K562 (cell line): ENCODE data around the gene KCNAB2. TPM values are rescaled to one million over a fixed set of nuclear protein-coding genes. Genes with fewer than 3 reads are reported as not detected.

Experiments used
- ATAC-seq: fragments of 200-7000 bp; cut with Tn5 transposase; 3 replicates; pipeline ENCODE4 v1.9.1; 2020; ENCODE audit warnings: moderate library complexity
- BruUV-seq: library from RNA; stranded (reverse); fragments of 400-500 nt; replicated peaks from 2 replicates; lab custom pipeline; 2021; lab: Mats Ljungman, UMichigan
- CTCF ChIA-PET: fragments of 300-600 bp; formaldehyde crosslinking; extraction: SDS; loops from one replicate; lab custom pipeline; 2021; ENCODE audit warnings: low intra/inter-chr PET ratio; lab: Yijun Ruan, JAX
- POLR2A ChIA-PET: fragments of 300-600, 350-650 bp; sonication (Branson Sonifier 250); formaldehyde crosslinking; extraction: SDS; loops from one replicate; lab custom pipeline; 2021; ENCODE audit warnings: antibody characterized with exemption, inconsistent platforms; lab: Yijun Ruan, JAX
- DNase-seq, 4 experiments: peaks; one replicate each; pipeline versions ENCODE4 v3.0.0 to v3.0.0-alpha.2; 2011 to 2018; ENCODE audit warnings: low spot score in 3 of 4, mixed read lengths in 3 of 4; ENCODE audit errors: extremely low read depth in 1 of 4
- FAIRE-seq: peaks from 2 replicates; lab custom pipeline; 2011; peaks lifted over from hg19 to GRCh38; lab: Jason Lieb, UNC
- H2AFZ ChIP-seq: 2 replicates; pipeline ENCODE4 v1.6.0; 2011; ENCODE audit warnings: low read depth, low read length, control low read depth, inconsistent platforms
- H3K27ac ChIP-seq: fragments of 200-600 bp; 3 replicates; pipeline ENCODE4 v1.8.0; 2011; ENCODE audit warnings: low read depth, mild to moderate bottlenecking, control low read depth, inconsistent platforms, low read length, moderate library complexity, mixed read lengths; ENCODE audit errors: extremely low read depth
- H3K27me3 ChIP-seq, 2 experiments: fragments of 300-600 bp in 1 of 2; 2 replicates in 1 of 2; 3 replicates in 1 of 2; pipeline versions ENCODE4 v1.6.0 to v1.8.0; 2011; ENCODE audit warnings: inconsistent platforms in 2 of 2, low read length in 2 of 2, mild to moderate bottlenecking in 1 of 2, mixed read lengths in 1 of 2, moderate library complexity in 1 of 2; ENCODE audit not compliant: control insufficient read depth in 2 of 2, insufficient read depth in 2 of 2
- H3K36me3 ChIP-seq: fragments of 300-600 bp; 3 replicates; pipeline ENCODE4 v1.8.0; 2011; ENCODE audit warnings: mild to moderate bottlenecking, low read length, inconsistent platforms; ENCODE audit not compliant: control insufficient read depth, insufficient read depth
- H3K4me1 ChIP-seq, 2 experiments: fragments of 200-600 bp in 1 of 2; replicated peaks in 1 of 2; 2 replicates in 1 of 2; 3 replicates in 1 of 2; pipeline versions ENCODE4 v1.5.1 to v1.8.0; 2011; ENCODE audit warnings: inconsistent platforms in 2 of 2, low read length in 2 of 2, mild to moderate bottlenecking in 1 of 2, mixed read lengths in 1 of 2, moderate library complexity in 1 of 2; ENCODE audit not compliant: control insufficient read depth in 2 of 2, insufficient read depth in 2 of 2
- H3K4me2 ChIP-seq: 2 replicates; pipeline ENCODE4 v1.6.1; 2011; ENCODE audit warnings: low read length, control low read depth, inconsistent platforms, mixed read lengths; ENCODE audit not compliant: insufficient read depth
- H3K4me3 ChIP-seq: fragments of 200-600 bp; sonication (generic), shearing (Covaris generic); 2 replicates; pipeline ENCODE4 v1.5.1; 2016; ENCODE audit warnings: control low read depth, inconsistent platforms
- H3K79me2 ChIP-seq: fragments of 200-600 bp; 3 replicates; pipeline ENCODE4 v1.8.0; 2011; ENCODE audit warnings: low read length, inconsistent platforms; ENCODE audit not compliant: control insufficient read depth, insufficient read depth
- H3K9ac ChIP-seq, 2 experiments: 2 replicates each; pipeline versions ENCODE4 v1.6.0 to v1.6.1; 2011; ENCODE audit warnings: low read depth in 2 of 2, low read length in 2 of 2, control low read depth in 1 of 2, inconsistent platforms in 1 of 2, mild to moderate bottlenecking in 1 of 2, mixed read lengths in 1 of 2; ENCODE audit not compliant: insufficient read depth in 1 of 2
- H3K9me1 ChIP-seq: one replicate; pipeline ENCODE4 v1.6.0; 2011; ENCODE audit warnings: inconsistent platforms, mild to moderate bottlenecking, low read length, moderate library complexity; ENCODE audit not compliant: control insufficient read depth, insufficient read depth
- H3K9me3 ChIP-seq: replicated peaks from 2 replicates; pipeline ENCODE4 v1.5.1; 2011; ENCODE audit warnings: low read depth, low read length, inconsistent platforms; ENCODE audit not compliant: control insufficient read depth, insufficient read depth
- H4K20me1 ChIP-seq: replicated peaks from 2 replicates; pipeline ENCODE4 v1.6.1; 2011; ENCODE audit warnings: low read length, inconsistent platforms, mixed read lengths; ENCODE audit not compliant: control insufficient read depth, insufficient read depth
- CBX1 ChIP-seq: sonication (generic); IDR thresholded peaks from 2 replicates; pipeline ENCODE4 v1.6.1; 2016; ENCODE audit warnings: antibody characterized with exemption, low read depth, mild to moderate bottlenecking
- DMBX1 ChIP-seq: fragments of 250-450 bp; sonication (Bioruptor Pico); IDR thresholded peaks from 2 replicates; pipeline ENCODE4 v1.8.0; 2022; ENCODE audit warnings: inconsistent platforms, mild to moderate bottlenecking, moderate library complexity, borderline replicate concordance
- EP300 ChIP-seq: IDR thresholded peaks from 2 replicates; pipeline ENCODE4 v1.6.1; 2012; ENCODE audit warnings: low read length, improper control_type of control experiment
- HMG20A ChIP-seq: fragments of 450-650 bp; formaldehyde crosslinking; conservative IDR thresholded peaks from 2 replicates; pipeline ENCODE4 v1.4.0; 2020; ENCODE audit warnings: mild to moderate bottlenecking, mixed read lengths
- HMGN3 ChIP-seq: IDR thresholded peaks from 2 replicates; pipeline ENCODE4 v1.6.1; 2011; ENCODE audit warnings: borderline replicate concordance, low read depth, mild to moderate bottlenecking, mixed read lengths, low read length; ENCODE audit not compliant: insufficient read length; ENCODE audit errors: extremely low read depth
- MYBL2 ChIP-seq, 2 experiments: fragments of 450-650 bp in 1 of 2; sonication (generic) in 1 of 2; formaldehyde crosslinking in 1 of 2; IDR thresholded peaks; 2 replicates each; pipeline versions ENCODE4 v1.6.1 to v1.8.1; 2017 to 2022; ENCODE audit warnings: borderline replicate concordance in 1 of 2, inconsistent platforms in 1 of 2, low read depth in 1 of 2, mild to moderate bottlenecking in 1 of 2, missing genetic modification reagents in 1 of 2, moderate library complexity in 1 of 2
- PHB ChIP-seq: fragments of 250-450 bp; sonication (Bioruptor Pico); IDR thresholded peaks from 2 replicates; pipeline ENCODE4 v1.5.0; 2021
- SMAD4 ChIP-seq: fragments of 250-450 bp; sonication (Bioruptor Pico); conservative IDR thresholded peaks from 2 replicates; pipeline ENCODE4 v1.8.0; 2021; ENCODE audit warnings: inconsistent platforms, mild to moderate bottlenecking, moderate library complexity
- whole genome bisulfite sequencing: fragments of 100-300 bp; shearing (Covaris generic); methylation state at CpG from one replicate; pipeline ENCODE4 v1.1.6; 2016; ENCODE audit warnings: low coverage, mixed read lengths; ENCODE audit not compliant: insufficient coverage; ENCODE audit errors: missing lambda C conversion rate; 5-methylcytosine and 5-hydroxymethylcytosine counted together
- in situ Hi-C: fragments of 300-500 bp; cut with MboI; formaldehyde crosslinking; loops from 4 replicates; pipeline ENCODE4 v1.15.0; 2018; ENCODE audit warnings: inconsistent platforms, mixed read lengths
- intact Hi-C: fragments of 100-400 bp; cut with micrococcal nuclease; formaldehyde crosslinking; loops from 2 replicates; pipeline ENCODE4 v1.14.2; 2022
- polyA plus RNA-seq, 8 experiments: library from polyadenylated mRNA; depleted of rRNA in 4 of 8; stranded (reverse) in 5 of 8; unstranded in 3 of 8; fragments of >200 nt; fragmentation: Nextera tagmentation in 2 of 8; fragmentation: Illumina TruSeq in 1 of 8; extraction: Ambion mirVana in 2 of 8; extraction: Trizol in 1 of 8; gene quantifications; 2 replicates each; pipeline versions ENCODE4 v1.2.1 to v1.2.3, GENCODE V29; 2011 to 2014; ENCODE audit warnings: inconsistent platforms in 1 of 8, missing spikeins in 1 of 8
- total RNA-seq, 7 experiments: library from RNA; depleted of rRNA in 6 of 7; stranded (reverse); fragments of >200 nt in 6 of 7; fragmentation: Illumina TruSeq in 2 of 7; extraction: Trizol in 2 of 7; gene quantifications; 2 replicates each; pipeline versions ENCODE4 v1.2.1 to v1.2.3, GENCODE V29; 2011 to 2021; ENCODE audit warnings: low replicate concordance in 1 of 7

Gene KCNAB2
- total and polyA plus RNA-seq, 9 of the 15 experiments (the other 6 are each of a cell fraction or from before 2014, with no cell fraction given), result 1.8 to 15.8 (median 7.1) TPM

DNA sequence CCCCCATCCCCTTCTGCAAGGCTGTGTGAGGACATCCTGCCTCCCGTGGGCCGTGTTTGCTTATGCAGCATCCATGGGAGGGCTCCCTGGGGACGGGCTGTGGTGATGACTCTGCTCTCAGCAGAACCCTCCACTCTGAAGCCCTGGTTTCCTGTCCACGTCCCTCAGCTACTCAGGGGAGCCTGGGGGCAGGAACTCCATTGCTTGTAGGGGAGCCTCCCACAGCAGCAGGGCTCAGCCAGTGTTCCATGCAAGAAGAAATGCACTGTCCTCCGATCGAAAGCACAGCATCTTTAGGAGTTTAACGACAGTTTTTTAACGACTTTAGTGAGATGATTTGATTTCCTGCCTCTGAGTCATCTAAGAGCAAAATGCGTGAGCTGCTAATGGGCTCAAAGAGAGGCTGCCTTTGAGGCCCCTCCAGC lies 8.3 kb upstream of the KCNAB2 start:
- TF ChIP-seq SMAD4 (CRISPR knock-in tag), result no peak
- TF ChIP-seq HMGN3, result no peak
- TF ChIP-seq DMBX1 (CRISPR knock-in tag), result no peak
- TF ChIP-seq CBX1, result no peak
- no peak for TF ChIP-seq EP300
- no peak for TF ChIP-seq PHB (CRISPR knock-in tag)
- no peak for TF ChIP-seq MYBL2 (IDR thresholded peaks at IDR 0.05; ENCODE audit: low read depth)
- TF ChIP-seq MYBL2 (CRISPR knock-in tag; IDR thresholded peaks at IDR 0.05; ENCODE audit: borderline replicate concordance), result no peak
- no peak for TF ChIP-seq HMG20A (CRISPR knock-in tag)
- TF ChIP-seq, all 486 proteins: peak for 0
- no peak overlapping the region for H3K4me3 ChIP-seq
- H3K9me3 ChIP-seq, result no peaks in the 10 kb centered on the region
- peaks cover 0 to 11% of the 10 kb centered on the region in 2 experiments; a peak in 2 of 5 replicates for H3K27me3 ChIP-seq
- H2AFZ ChIP-seq, result no peak overlapping the region
- ChIA-PET CTCF (no interaction called here), POLR2A (no interaction called here)
- no peak overlapping the region for H3K4me2 ChIP-seq
- no peaks in the 10 kb centered on the region for H3K9me1 ChIP-seq
- no TSS peak for BruUV-seq
- no peak for FAIRE-seq
- ATAC-seq, result no peak
- H4K20me1 ChIP-seq, result peaks cover 67% of the 10 kb centered on the region
- intact Hi-C loops, result no loop called here
- no peaks in the 10 kb centered on the region for H3K79me2 ChIP-seq
- no peak overlapping the region for H3K9ac ChIP-seq
- no peaks in the 10 kb centered on the region for H3K36me3 ChIP-seq
- peaks cover 0 to 32% of the 10 kb centered on the region in 2 experiments; a peak in 2 of 5 replicates for H3K4me1 ChIP-seq
- no peak overlapping the region for H3K27ac ChIP-seq
- in situ Hi-C loops, result no loop called here
- DNase-seq, result no peak
- WGBS, result 9% methylated on average over 9 of the region's 9 CpGs
